Renal cortical epithelial cell (primary cell): ENCODE data around the gene FBF1. TPM values are rescaled to one million over a fixed set of nuclear protein-coding genes. Genes with fewer than 3 reads are reported as not detected.
A peak's percentile ranks its signal among the peaks of the same experiment; 100 is the strongest.
"Not testable (repeated sequence)": the region's sequence is repeated elsewhere in the genome, so short reads cannot be mapped to it uniquely, and the experiment has no call there.

Experiments
- DNase-seq: peaks from one replicate; pipeline ENCODE4 v3.0.0-alpha.2; 2011; ENCODE audit warnings: low read depth
- total RNA-seq: library from RNA; depleted of rRNA; stranded (reverse); fragments of >200 nt; gene quantifications from 2 replicates; pipeline ENCODE4 v1.2.3, GENCODE V29; 2014

FBF1 gene
- total RNA-seq, 1 donor from 2014 or later = 10.9 TPM

- DNase-seq = peak; percentile 28
Measured at GRCh38 chr17:75876190-75876937, 64.5 kb downstream of the FBF1 start.

GRCh38 chr17:75875940-75876189, 65.0 kb downstream of the FBF1 start:
- peak; percentile 82 for DNase-seq

- DNase-seq = no peak
Measured at GRCh38 chr17:75875182-75875939, 65.5 kb downstream of the FBF1 start.

- DNase-seq = no peak
Measured at GRCh38 chr17:75874323-75875181, 66.3 kb downstream of the FBF1 start.

GRCh38 chr17:75873587-75874322, 67.1 kb downstream of the FBF1 start:
- DNase-seq = no peak

- peak; percentile 67 for DNase-seq
Measured at GRCh38 chr17:75872434-75873351, 68.1 kb downstream of the FBF1 start.

GRCh38 chr17:75870228-75870627, 70.6 kb downstream of the FBF1 start:
- DNase-seq = not testable (repeated sequence)

GRCh38 chr17:75869282-75870141, 71.3 kb downstream of the FBF1 start:
- no peak for DNase-seq

GRCh38 chr17:75868730-75869281, 72.0 kb downstream of the FBF1 start:
- DNase-seq = not testable (repeated sequence)

GRCh38 chr17:75865404-75866188, 75.2 kb downstream of the FBF1 start:
- DNase-seq = not testable (repeated sequence)

GRCh38 chr17:75864887-75865286, 76.0 kb downstream of the FBF1 start:
- not testable (repeated sequence) for DNase-seq

GRCh38 chr17:75864448-75864871, 76.4 kb downstream of the FBF1 start:
- no peak for DNase-seq

- DNase-seq = no peak
Measured at GRCh38 chr17:75861927-75862317, 78.9 kb downstream of the FBF1 start.

Other genes starting within 250 kb of the FBF1 start
- 76.9 and 82.5 TPM in 2 replicates for gene ITGB4, start 219.6 kb downstream of the FBF1 start, total RNA-seq
- 16.6 and 51.2 TPM in 2 replicates for gene GALK1, start 175.8 kb downstream of the FBF1 start, total RNA-seq
- 6.6 and 17.2 TPM in 2 replicates for gene UNK, start 156.2 kb downstream of the FBF1 start, total RNA-seq
- gene UNC13D, start 96.6 kb downstream of the FBF1 start, total RNA-seq = 0.70 and 0.87 TPM in 2 replicates
- gene WBP2, start 85.7 kb downstream of the FBF1 start, total RNA-seq = 21.2 and 37.5 TPM in 2 replicates
- gene TRIM47, start 62.5 kb downstream of the FBF1 start, total RNA-seq = 36.9 and 39.9 TPM in 2 replicates
- gene TRIM65, start 44.1 kb downstream of the FBF1 start, total RNA-seq = 14.7 and 16.5 TPM in 2 replicates
- 32.1 and 33.9 TPM in 2 replicates for gene MRPL38, start 36.2 kb downstream of the FBF1 start, total RNA-seq
- 96.4 and 104 TPM in 2 replicates for gene ACOX1, start 38.1 kb upstream of the FBF1 start, total RNA-seq
- gene TEN1, start 38.2 kb upstream of the FBF1 start, total RNA-seq = 15.5 and 17.2 TPM in 2 replicates
- gene CDK3, start 59.8 kb upstream of the FBF1 start, total RNA-seq = 0.87 and 3.0 TPM in 2 replicates
- 14.1 and 14.4 TPM in 2 replicates for gene EVPL, start 86.3 kb upstream of the FBF1 start, total RNA-seq
- gene SRP68, start 131.5 kb upstream of the FBF1 start, total RNA-seq = 21.9 and 85.4 TPM in 2 replicates
- 0.10 TPM in 1 of 2 replicates, not detected in the other for gene GALR2, start 133.7 kb upstream of the FBF1 start, total RNA-seq
- gene ZACN, start 138.1 kb upstream of the FBF1 start, total RNA-seq = not detected in 2 replicates
- 74.1 and 116 TPM in 2 replicates for gene EXOC7, start 162.7 kb upstream of the FBF1 start, total RNA-seq
- gene FOXJ1, start 200.2 kb upstream of the FBF1 start, total RNA-seq = 0.17 and 1.1 TPM in 2 replicates